HEK293 (cell line): ENCODE measurements around the gene SLC1A2.

ENCODE experiments used
- CTCF ChIA-PET: fragments of 350-600 bp; formaldehyde crosslinking; extraction: SDS; loops from one replicate; lab custom pipeline; 2021; ENCODE audit warnings: antibody characterized with exemption; lab: Yijun Ruan, JAX
- POLR2A ChIA-PET: fragments of 300-600 bp; formaldehyde crosslinking; extraction: SDS; loops from one replicate; lab custom pipeline; 2020; ENCODE audit warnings: antibody characterized with exemption, inconsistent platforms; lab: Yijun Ruan, JAX
- H3K27ac ChIP-seq: fragments of 200-500 bp; sonication (Bioruptor generic); 2 replicates; pipeline ENCODE4 v1.5.1; 2014; ENCODE audit warnings: low read depth, low read length, control low read depth, inconsistent platforms; ENCODE audit errors: extremely low read depth
- H3K36me3 ChIP-seq, 2 experiments: fragments of 200-500 bp in 1 of 2; sonication (Bioruptor generic) in 1 of 2; 1 replicate in 1 of 2; 2 replicates in 1 of 2; pipeline ENCODE4 v1.5.1; 2014 to 2017; ENCODE audit warnings: inconsistent platforms in 2 of 2, low read length in 2 of 2; ENCODE audit not compliant: control insufficient read depth in 2 of 2, insufficient read depth in 1 of 2
- H3K4me1 ChIP-seq: fragments of 200-500 bp; sonication (Bioruptor generic); 2 replicates; pipeline ENCODE4 v1.5.1; 2014; ENCODE audit warnings: mild to moderate bottlenecking, low read length, inconsistent platforms; ENCODE audit not compliant: control insufficient read depth, insufficient read depth
- H3K4me3 ChIP-seq: 2 replicates; pipeline ENCODE4 v1.5.1; 2011; ENCODE audit warnings: low read depth, mild to moderate bottlenecking, control low read depth, low read length, moderate library complexity
- H3K9me3 ChIP-seq: fragments of 200-500 bp; sonication (Bioruptor generic); 2 replicates; pipeline ENCODE4 v1.5.1; 2014; ENCODE audit warnings: low read depth, low read length, inconsistent platforms; ENCODE audit not compliant: control insufficient read depth, insufficient read depth
- CTCF ChIP-seq: fragments of 450-650 bp; formaldehyde crosslinking; IDR thresholded peaks from 2 replicates; pipeline ENCODE4 v1.5.1; 2016; ENCODE audit warnings: missing biosample characterization, missing genetic modification characterization
- GFI1B ChIP-seq: fragments of 450-650 bp; formaldehyde crosslinking; IDR thresholded peaks from 2 replicates; pipeline ENCODE4 v1.5.1; 2016; ENCODE audit warnings: missing biosample characterization, missing genetic modification characterization
- GLIS2 ChIP-seq: fragments of 450-650 bp; formaldehyde crosslinking; IDR thresholded peaks from 2 replicates; pipeline ENCODE4 v1.5.1; 2016; ENCODE audit warnings: missing biosample characterization, missing genetic modification characterization
- MEIS1 ChIP-seq: sonication (generic); formaldehyde crosslinking; IDR thresholded peaks from 2 replicates; pipeline ENCODE4 v1.8.1; 2022; ENCODE audit warnings: missing genetic modification reagents, mild to moderate bottlenecking, borderline replicate concordance
- MZF1 ChIP-seq: fragments of 450-650 bp; formaldehyde crosslinking; IDR thresholded peaks from 2 replicates; pipeline ENCODE4 v1.5.1; 2017; ENCODE audit warnings: missing biosample characterization, missing genetic modification characterization, borderline replicate concordance
- PBX3 ChIP-seq: sonication (generic); formaldehyde crosslinking; IDR thresholded peaks from 2 replicates; pipeline ENCODE4 v1.8.1; 2022; ENCODE audit warnings: mild to moderate bottlenecking, moderate library complexity, missing genetic modification reagents
- SALL2 ChIP-seq: fragments of 450-650 bp; formaldehyde crosslinking; IDR thresholded peaks from 2 replicates; pipeline ENCODE4 v1.5.0; 2017; ENCODE audit warnings: missing biosample characterization, mild to moderate bottlenecking, missing genetic modification characterization, borderline replicate concordance
- ZBTB17 ChIP-seq: fragments of 450-650 bp; formaldehyde crosslinking; IDR thresholded peaks from 2 replicates; pipeline ENCODE4 v1.5.1; 2016; ENCODE audit warnings: missing biosample characterization, missing genetic modification characterization
- ZBTB44 ChIP-seq: fragments of 450-650 bp; IDR thresholded peaks from 2 replicates; pipeline ENCODE4 v1.5.1; 2018; ENCODE audit warnings: missing biosample characterization, mild to moderate bottlenecking, missing genetic modification characterization
- ZFHX2 ChIP-seq: fragments of 450-650 bp; formaldehyde crosslinking; conservative IDR thresholded peaks from 2 replicates; pipeline ENCODE4 v1.5.1; 2016; ENCODE audit warnings: missing biosample characterization, missing genetic modification characterization
- ZFP69B ChIP-seq: fragments of 450-650 bp; formaldehyde crosslinking; IDR thresholded peaks from 2 replicates; pipeline ENCODE4 v1.5.1; 2016; ENCODE audit warnings: missing biosample characterization, missing genetic modification characterization
- ZNF138 ChIP-seq: fragments of 450-650 bp; formaldehyde crosslinking; IDR thresholded peaks from 2 replicates; pipeline ENCODE4 v1.5.1; 2016; ENCODE audit warnings: missing biosample characterization, missing genetic modification characterization, borderline replicate concordance
- ZNF157 ChIP-seq: fragments of 450-650 bp; formaldehyde crosslinking; IDR thresholded peaks from 2 replicates; pipeline ENCODE4 v1.5.1; 2016; ENCODE audit warnings: missing biosample characterization, missing genetic modification characterization
- ZNF280C ChIP-seq: fragments of 450-650 bp; formaldehyde crosslinking; IDR thresholded peaks from 2 replicates; pipeline ENCODE4 v1.5.1; 2016; ENCODE audit warnings: missing biosample characterization, missing genetic modification characterization
- ZNF449 ChIP-seq: fragments of 450-650 bp; formaldehyde crosslinking; IDR thresholded peaks from 2 replicates; pipeline ENCODE4 v1.5.1; 2017; ENCODE audit warnings: missing biosample characterization, mild to moderate bottlenecking, missing genetic modification characterization, moderate library complexity
- ZNF549 ChIP-seq: fragments of 450-650 bp; IDR thresholded peaks from 2 replicates; pipeline ENCODE4 v1.5.1; 2018; ENCODE audit warnings: missing biosample characterization, missing genetic modification characterization, mild to moderate bottlenecking, inconsistent platforms, moderate library complexity
- ZNF654 ChIP-seq: fragments of 450-650 bp; formaldehyde crosslinking; IDR thresholded peaks from 2 replicates; pipeline ENCODE4 v1.5.1; 2016; ENCODE audit warnings: low read depth, missing biosample characterization, missing genetic modification characterization
- ZNF768 ChIP-seq: fragments of 450-650 bp; formaldehyde crosslinking; IDR thresholded peaks from 2 replicates; pipeline ENCODE4 v1.5.1; 2018; ENCODE audit warnings: missing biosample characterization, mild to moderate bottlenecking, missing genetic modification characterization
- ZSCAN16 ChIP-seq: fragments of 450-650 bp; formaldehyde crosslinking; IDR thresholded peaks from 2 replicates; pipeline ENCODE4 v1.5.1; 2016; ENCODE audit warnings: missing biosample characterization, missing genetic modification characterization

SLC1A2 gene

GRCh38 chr11:35394941-35395340 lies 24.4 kb downstream of the SLC1A2 start:
- peaks cover 4% of the 10 kb centered on the region; the same call in 1 of the 2 replicates for H3K4me1 ChIP-seq
- no peak for TF ChIP-seq GLIS2 (tag by site-specific recombination)
- TF ChIP-seq ZFHX2 (tag by site-specific recombination) = no peak
- TF ChIP-seq ZNF654 = no peak
- TF ChIP-seq ZNF549 (tag by site-specific recombination) = no peak
- no peak for TF ChIP-seq ZNF138 (tag by site-specific recombination)
- TF ChIP-seq ZFP69B (tag by site-specific recombination) = no peak
- TF ChIP-seq PBX3 = no peak
- no peak overlapping the region for H3K27ac ChIP-seq
- H3K4me3 ChIP-seq = no peak overlapping the region
- ChIA-PET CTCF (interaction anchor here (0.7 to 6.7 kb wide), 4 partner anchors 9 to 469 kb away, joined by 4 to 85 read pairs (median 4); no protein-coding TSS in a partner anchor), POLR2A (interaction anchor here (1.0 kb wide), 1 partner anchor 24 kb away, joined by 3 read pairs; the partner anchor contains the start of gene SLC1A2)
- no peaks in the 10 kb centered on the region for H3K36me3 ChIP-seq
- H3K9me3 ChIP-seq = no peaks in the 10 kb centered on the region

- peaks cover 4% of the 10 kb centered on the region; the same call in 1 of the 2 replicates for H3K4me1 ChIP-seq
- H3K9me3 ChIP-seq = no peaks in the 10 kb centered on the region
- no peak overlapping the region for H3K4me3 ChIP-seq
- CTCF ChIA-PET = interaction anchor here (0.6 to 6.7 kb wide), 12 partner anchors 11 to 880 kb away, joined by 3 to 85 read pairs (median 10); partner anchors contain the start of gene ELF5
- no peak overlapping the region for H3K27ac ChIP-seq
- no peaks in the 10 kb centered on the region for H3K36me3 ChIP-seq
- TF ChIP-seq ZBTB17 (tag by site-specific recombination) (no peak), SALL2 (tag by site-specific recombination) (no peak), ZNF280C (tag by site-specific recombination) (no peak), ZBTB44 (tag by site-specific recombination) (peak; percentile 89), ZSCAN16 (no peak), MEIS1 (CRISPR knock-in tag) (no peak)
- POLR2A ChIA-PET = no interaction called here
These were observed 26.3 kb downstream of the SLC1A2 start for GRCh38 chr11:35393098-35393497.

GRCh38 chr11:35391922-35392688 lies 27.3 kb downstream of the SLC1A2 start:
- no peak overlapping the region for H3K27ac ChIP-seq
- H3K4me3 ChIP-seq = no peak overlapping the region
- no peaks in the 10 kb centered on the region for H3K9me3 ChIP-seq
- no peaks in the 10 kb centered on the region for H3K36me3 ChIP-seq
- CTCF ChIA-PET = interaction anchor here (0.6 to 6.7 kb wide), 35 partner anchors 10 to 1029 kb away, joined by 3 to 85 read pairs (median 5); partner anchors contain the start of gene ELF5
- H3K4me1 ChIP-seq = peaks cover 4% of the 10 kb centered on the region; the same call in 1 of the 2 replicates
- POLR2A ChIA-PET = no interaction called here
- TF ChIP-seq ZNF449 (tag by site-specific recombination) (no peak), GFI1B (no peak), MZF1 (tag by site-specific recombination) (no peak), CTCF (tag by site-specific recombination) (peak; percentile 59), ZNF157 (tag by site-specific recombination) (no peak), ZNF768 (tag by site-specific recombination) (no peak)
